HG02840 (cell line): ENCODE results near the gene SBF2.

Experiments used
- ATAC-seq: cut with Tn5 transposase; IDR thresholded peaks from one replicate; pipeline ENCODE4 v1.9.1; 2021; ENCODE audit warnings: mild to moderate bottlenecking, moderate library complexity, moderate number of reproducible peaks; ENCODE audit not compliant: unreplicated experiment, low FRiP score

SBF2 gene

DNA sequence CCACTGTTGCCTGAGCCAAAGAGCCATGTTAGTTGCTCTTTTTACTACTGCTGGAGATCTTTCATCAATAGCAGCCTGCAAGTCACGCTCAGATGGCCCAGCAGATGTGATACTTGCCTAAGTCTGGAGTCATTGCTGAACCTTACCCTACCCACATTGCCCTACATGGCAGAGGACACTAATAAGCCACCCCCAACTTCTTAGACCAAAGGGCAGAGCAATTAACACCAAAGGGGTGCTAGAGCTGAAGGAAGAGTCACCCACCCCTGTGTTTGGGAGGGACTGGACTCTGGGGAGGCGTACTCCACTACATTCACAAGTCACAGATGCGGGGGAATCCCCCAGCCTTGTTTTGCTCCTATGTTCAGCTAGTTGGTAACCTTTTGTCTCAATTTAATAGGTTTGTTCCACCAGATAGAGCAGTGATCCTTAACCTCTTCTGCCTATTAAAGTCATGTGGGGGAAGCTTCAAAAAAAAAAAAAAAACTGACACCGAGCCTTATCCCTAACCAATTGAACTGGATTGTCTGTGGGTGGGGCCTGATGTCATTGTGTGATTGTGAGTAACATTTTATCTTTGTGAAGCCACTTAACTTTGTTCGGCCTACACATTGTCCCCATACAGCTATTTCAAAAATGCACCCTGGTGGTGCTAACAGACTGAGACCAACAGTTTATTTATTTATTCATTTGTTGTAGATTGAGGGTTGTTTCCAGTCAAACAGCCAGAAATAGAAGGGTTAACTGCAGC, 23.9 kb upstream of the SBF2 start:
- no peak for ATAC-seq

DNA sequence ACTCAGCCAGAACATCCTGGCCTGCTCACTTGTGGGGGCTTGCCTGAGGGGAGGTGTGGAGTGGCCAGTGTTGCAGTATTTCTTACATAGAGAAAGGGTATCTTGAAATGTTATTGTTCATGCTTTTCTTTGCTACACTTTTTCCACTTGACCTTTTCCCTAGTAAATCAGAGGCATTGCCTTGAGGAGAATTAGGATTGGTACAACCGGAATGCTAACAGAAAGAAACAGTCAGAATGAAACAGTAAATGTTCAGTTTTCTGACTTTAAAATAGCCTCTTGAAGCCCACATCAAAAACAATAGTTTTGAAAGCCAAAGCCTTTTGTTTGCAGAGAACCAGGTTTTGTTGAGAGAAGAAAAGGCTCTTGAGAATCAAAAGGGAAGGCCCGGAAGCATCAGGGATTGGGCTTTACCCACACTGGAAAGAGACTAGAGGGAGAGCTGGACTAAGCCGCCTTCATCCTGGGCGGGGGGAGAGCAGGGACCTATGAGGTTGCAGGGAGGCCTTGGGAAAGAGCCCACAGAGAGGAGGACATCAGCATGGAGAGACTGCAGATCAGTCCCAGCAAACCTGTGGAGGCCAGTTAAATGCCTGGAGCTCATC, 23.2 kb upstream of the SBF2 start:
- ATAC-seq = no peak

GRCh38 chr11:10315083-10315482, 21.1 kb upstream of the SBF2 start:
- no peak for ATAC-seq

- ATAC-seq = peak; percentile 63
Observed at GRCh38 chr11:10314199-10315072, 20.4 kb upstream of the SBF2 start.

DNA sequence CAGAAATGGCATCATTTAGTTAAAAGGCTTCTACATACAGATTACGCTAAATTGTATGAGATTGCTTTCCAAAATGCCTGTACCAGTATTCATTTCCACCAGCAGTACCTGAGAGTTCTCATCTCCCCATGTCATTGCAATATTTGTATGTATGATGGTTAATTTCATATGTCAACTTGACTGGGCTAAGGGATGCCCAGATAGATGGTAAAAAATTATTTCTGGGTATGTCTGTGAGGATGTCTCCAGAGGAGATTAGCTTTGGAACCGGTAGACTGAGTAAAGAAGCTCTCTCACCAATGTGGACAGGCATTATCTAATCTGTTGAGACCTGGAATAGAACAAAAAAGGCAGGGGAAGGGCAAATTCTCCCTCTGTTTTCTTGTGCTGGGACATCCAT, 17.8 kb upstream of the SBF2 start:
- ATAC-seq = no peak

DNA sequence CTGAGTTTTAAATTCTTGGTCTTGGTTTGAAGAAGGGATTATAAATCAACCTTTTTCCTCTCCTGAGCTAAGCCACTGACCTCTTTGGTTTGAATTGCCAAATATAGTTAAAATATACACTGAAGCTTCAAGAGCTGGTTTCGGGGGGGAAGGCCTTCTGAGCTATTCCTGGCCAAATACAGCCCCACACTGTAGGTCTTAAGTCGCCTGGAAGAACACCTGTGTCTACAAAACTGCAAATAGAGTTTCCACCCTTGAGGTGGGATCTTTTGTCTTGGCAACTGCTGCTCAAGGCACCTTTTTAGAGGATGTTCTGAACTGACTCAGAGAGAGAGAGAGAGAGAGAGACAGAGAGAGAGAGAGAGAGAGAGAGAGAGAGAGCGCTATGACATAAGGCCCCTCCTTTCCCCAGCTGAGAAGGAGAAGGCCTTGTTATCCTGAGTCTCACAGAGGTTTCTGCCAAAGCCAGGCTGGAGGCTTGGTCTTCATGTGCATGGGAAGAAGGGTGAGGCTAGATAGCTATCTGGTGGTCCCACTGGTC, 16.4 kb upstream of the SBF2 start:
- no peak for ATAC-seq

DNA sequence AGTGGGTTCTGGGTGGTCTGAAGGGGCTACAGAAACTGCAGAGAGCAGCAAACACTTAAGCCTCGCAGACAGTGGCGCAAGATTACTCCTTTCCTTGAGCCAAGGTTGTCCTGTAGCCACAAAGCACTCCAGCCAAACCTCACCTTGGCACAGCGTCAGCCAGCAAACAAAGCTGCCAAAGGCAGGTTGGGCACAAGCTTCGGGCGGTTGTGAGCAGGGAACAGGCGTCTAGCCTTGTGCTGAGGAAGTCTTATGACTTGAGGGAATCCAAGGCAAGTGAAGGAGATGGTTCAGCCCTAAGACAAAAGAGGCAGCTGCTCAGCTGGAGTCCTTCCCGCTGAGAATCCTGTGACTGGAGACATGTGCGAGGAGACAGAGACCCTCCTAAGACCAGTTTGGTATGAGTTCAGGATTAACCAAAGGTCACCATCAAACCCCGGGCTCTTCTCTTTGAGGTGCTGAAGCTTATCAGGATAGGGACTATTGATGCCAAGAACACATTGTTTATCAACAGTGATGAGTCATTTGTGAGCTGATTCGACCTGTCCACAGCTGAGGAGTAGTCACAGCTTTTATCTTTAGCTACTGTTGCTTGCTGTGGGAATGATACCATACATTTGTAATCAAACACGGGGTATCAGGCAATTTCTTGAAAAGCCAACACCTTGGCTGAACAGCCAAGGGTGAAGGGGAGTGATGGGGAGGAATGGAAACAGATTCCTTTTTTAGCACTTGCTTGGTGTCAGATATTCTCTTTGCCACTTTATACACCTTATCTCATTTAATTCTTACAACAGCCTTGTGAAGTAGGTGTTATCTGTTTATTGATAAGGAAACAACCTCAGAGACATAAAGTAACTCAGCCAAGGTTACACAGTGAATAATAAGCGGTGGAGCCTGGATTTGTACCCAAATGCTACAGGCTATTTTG, 15.4 kb upstream of the SBF2 start:
- ATAC-seq = no peak

DNA sequence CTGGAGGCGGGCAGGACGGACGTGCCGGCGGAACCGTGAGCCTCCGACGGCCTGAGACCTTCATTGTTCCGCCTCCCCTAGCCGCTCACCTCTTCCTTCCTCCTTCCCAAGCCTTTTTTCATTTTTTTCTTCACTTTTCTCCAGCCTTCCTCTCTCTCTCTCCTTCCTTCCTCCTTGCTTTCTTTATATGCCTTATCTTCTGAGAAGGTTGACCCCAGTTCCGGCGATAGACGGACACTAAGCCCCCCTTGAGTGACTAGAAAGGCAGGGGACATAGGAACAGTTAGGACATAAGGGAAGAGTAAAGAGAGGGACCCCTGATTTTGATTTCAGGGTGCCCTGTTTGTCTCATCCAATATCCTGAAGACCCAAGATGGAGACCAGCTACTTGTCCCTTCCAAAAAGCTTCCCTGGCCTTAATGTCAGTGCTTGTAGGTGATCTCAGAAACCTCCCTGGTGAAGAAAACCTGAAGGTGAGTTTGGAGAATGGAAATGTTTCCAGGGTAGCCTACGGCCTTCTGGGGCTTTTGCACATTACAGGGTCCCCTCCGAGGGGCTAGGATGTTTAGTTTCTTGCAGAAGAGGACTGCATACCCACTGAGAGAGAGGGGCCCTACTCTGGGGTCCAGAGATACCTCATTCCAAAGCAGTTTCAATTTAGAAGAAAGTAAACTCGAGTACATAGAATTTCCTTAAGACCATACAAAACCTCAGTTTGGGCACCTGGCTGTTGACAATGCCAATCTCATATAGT, 14.4 kb upstream of the SBF2 start:
- no peak for ATAC-seq

- peak; percentile 54 for ATAC-seq
Observed at GRCh38 chr11:10307400-10308200, 13.6 kb upstream of the SBF2 start.

- ATAC-seq = no peak
Observed at GRCh38 chr11:10307022-10307399, 13.0 kb upstream of the SBF2 start.

DNA sequence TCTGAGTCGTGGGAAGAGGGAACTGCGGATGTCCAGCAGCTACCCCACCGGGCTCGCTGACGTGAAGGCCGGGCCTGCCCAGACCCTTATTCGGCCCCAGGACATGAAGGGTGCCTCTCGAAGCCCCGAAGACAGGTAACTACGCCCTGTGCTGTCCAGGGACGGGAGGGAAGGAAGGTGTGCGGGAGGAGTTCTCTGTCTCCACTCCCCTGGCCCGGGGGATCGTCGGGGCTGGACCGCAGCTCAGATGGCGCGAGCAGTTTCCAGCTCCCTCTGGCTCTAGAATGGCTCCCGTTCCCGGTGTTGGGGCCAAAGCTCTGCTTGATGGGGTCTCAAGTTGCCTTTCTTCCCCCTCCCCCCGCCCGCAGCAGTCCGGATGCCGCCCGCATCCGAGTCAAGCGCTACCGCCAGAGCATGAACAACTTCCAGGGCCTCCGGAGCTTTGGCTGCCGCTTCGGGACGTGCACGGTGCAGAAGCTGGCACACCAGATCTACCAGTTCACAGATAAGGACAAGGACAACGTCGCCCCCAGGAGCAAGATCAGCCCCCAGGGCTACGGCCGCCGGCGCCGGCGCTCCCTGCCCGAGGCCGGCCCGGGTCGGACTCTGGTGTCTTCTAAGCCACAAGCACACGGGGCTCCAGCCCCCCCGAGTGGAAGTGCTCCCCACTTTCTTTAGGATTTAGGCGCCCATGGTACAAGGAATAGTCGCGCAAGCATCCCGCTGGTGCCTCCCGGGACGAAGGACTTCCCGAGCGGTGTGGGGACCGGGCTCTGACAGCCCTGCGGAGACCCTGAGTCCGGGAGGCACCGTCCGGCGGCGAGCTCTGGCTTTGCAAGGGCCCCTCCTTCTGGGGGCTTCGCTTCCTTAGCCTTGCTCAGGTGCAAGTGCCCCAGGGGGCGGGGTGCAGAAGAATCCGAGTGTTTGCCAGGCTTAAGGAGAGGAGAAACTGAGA, 12.2 kb upstream of the SBF2 start:
- ATAC-seq = no peak

DNA sequence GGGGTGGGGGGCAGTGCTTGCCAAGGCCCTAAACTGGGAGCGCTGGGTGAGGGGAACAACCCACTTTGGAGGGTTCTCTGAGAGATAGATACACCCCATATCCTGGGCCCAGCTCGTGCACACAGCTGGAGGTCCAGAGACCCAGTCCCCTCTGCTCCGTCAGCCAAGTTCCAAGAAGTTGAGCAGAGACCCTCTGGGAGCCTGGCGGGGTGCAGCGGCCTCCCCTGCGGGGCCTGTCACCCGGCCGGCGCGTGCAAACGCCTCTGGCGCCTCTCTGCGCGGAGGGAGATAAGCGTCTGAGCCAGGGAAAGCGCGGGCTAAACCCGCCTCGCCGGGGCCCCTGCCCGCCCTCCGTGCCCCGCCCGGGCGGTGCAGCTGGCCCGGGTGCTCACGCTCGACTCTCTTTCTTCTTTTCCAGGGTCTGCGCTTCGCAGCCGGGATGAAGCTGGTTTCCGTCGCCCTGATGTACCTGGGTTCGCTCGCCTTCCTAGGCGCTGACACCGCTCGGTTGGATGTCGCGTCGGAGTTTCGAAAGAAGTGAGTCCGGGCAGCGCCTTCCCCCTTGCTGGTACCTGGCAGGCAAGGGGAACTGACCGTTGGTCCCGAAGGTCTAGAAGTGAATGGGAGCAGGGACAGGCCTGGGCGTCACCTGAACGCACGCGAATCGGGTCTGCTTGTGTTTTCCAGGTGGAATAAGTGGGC, 11.4 kb upstream of the SBF2 start:
- ATAC-seq = no peak

- ATAC-seq = no peak
Observed at GRCh38 chr11:10304495-10305261, 10.7 kb upstream of the SBF2 start, which contains the start of gene ADM. ADM (plus strand) TSS chr11:10305073; CDS start chr11:10305701, 628 bp downstream.

GRCh38 chr11:10303558-10304363, 9.7 kb upstream of the SBF2 start:
- no peak for ATAC-seq
